HEK293 (cell line): ENCODE results near the gene TNC.

Source experiments
- HOXA7 ChIP-seq: sonication (generic); formaldehyde crosslinking; IDR thresholded peaks from 2 replicates; pipeline ENCODE4 v1.8.1; 2022; ENCODE audit warnings: missing genetic modification reagents, borderline replicate concordance
- TCF7L2 ChIP-seq: IDR thresholded peaks from 2 replicates; pipeline ENCODE4 v1.6.1; 2011; ENCODE audit warnings: low read depth, mild to moderate bottlenecking, inconsistent platforms, low read length, moderate library complexity, borderline replicate concordance
- ZFP69B ChIP-seq: fragments of 450-650 bp; formaldehyde crosslinking; IDR thresholded peaks from 2 replicates; pipeline ENCODE4 v1.5.1; 2016; ENCODE audit warnings: missing biosample characterization, missing genetic modification characterization
- TF ChIP-seq, protein P1 (sequence below): fragments of 450-650 bp; formaldehyde crosslinking; IDR thresholded peaks from 2 replicates; pipeline ENCODE4 v1.5.1; 2016; ENCODE audit warnings: missing biosample characterization, missing genetic modification characterization
- TF ChIP-seq, protein P2 (sequence below): fragments of 450-650 bp; formaldehyde crosslinking; IDR thresholded peaks from 2 replicates; pipeline ENCODE4; 2016; ENCODE audit warnings: missing biosample characterization, missing genetic modification characterization
- TF ChIP-seq, protein P3 (sequence below): fragments of 450-650 bp; formaldehyde crosslinking; IDR thresholded peaks from 2 replicates; pipeline ENCODE4 v1.5.1; 2016; ENCODE audit warnings: missing biosample characterization, missing genetic modification characterization
- TF ChIP-seq, protein P4 (sequence below): fragments of 450-650 bp; formaldehyde crosslinking; IDR thresholded peaks from 2 replicates; pipeline ENCODE4 v1.5.1; 2016; ENCODE audit warnings: missing biosample characterization, missing genetic modification characterization
- TF ChIP-seq, protein P5 (sequence below): fragments of 450-650 bp; formaldehyde crosslinking; IDR thresholded peaks from 2 replicates; pipeline ENCODE4 v1.5.1; 2016; ENCODE audit warnings: missing biosample characterization, missing genetic modification characterization
- TF ChIP-seq, protein P6 (sequence below): fragments of 450-650 bp; formaldehyde crosslinking; IDR thresholded peaks from 2 replicates; pipeline ENCODE4 v1.5.1; 2016; ENCODE audit warnings: missing biosample characterization, missing genetic modification characterization

DNA sequence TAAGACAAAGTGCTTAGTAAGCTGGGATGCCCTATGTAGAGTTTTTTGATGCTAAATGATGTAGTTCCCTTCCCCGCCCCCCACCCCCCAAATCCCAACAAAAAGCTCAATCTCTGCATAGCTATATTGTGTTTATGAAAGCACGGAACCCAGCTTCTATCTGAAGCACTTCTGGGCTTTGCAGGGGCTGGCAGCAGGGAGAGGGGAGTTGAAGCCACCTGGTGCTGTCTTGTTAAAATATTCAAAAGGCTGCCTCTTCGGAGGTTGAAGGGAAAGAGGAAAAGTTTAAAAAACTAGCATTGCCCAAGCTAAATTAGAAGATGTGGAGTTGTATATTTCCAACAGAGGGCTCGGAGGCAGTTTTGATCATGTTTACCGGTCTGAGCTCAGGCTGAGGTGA, 5.0 kb upstream of the TNC start:
- TF ChIP-seq, protein P1, sequence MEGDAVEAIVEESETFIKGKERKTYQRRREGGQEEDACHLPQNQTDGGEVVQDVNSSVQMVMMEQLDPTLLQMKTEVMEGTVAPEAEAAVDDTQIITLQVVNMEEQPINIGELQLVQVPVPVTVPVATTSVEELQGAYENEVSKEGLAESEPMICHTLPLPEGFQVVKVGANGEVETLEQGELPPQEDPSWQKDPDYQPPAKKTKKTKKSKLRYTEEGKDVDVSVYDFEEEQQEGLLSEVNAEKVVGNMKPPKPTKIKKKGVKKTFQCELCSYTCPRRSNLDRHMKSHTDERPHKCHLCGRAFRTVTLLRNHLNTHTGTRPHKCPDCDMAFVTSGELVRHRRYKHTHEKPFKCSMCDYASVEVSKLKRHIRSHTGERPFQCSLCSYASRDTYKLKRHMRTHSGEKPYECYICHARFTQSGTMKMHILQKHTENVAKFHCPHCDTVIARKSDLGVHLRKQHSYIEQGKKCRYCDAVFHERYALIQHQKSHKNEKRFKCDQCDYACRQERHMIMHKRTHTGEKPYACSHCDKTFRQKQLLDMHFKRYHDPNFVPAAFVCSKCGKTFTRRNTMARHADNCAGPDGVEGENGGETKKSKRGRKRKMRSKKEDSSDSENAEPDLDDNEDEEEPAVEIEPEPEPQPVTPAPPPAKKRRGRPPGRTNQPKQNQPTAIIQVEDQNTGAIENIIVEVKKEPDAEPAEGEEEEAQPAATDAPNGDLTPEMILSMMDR (tag by site-specific recombination) = no peak
- no peak for TF ChIP-seq HOXA7
- TF ChIP-seq, protein P2, sequence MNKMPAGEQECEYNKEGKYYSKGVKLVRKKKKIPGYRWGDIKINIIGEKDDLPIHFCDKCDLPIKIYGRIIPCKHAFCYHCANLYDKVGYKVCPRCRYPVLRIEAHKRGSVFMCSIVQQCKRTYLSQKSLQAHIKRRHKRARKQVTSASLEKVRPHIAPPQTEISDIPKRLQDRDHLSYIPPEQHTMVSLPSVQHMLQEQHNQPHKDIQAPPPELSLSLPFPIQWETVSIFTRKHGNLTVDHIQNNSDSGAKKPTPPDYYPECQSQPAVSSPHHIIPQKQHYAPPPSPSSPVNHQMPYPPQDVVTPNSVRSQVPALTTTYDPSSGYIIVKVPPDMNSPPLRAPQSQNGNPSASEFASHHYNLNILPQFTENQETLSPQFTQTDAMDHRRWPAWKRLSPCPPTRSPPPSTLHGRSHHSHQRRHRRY = no peak
- TF ChIP-seq, protein P3, sequence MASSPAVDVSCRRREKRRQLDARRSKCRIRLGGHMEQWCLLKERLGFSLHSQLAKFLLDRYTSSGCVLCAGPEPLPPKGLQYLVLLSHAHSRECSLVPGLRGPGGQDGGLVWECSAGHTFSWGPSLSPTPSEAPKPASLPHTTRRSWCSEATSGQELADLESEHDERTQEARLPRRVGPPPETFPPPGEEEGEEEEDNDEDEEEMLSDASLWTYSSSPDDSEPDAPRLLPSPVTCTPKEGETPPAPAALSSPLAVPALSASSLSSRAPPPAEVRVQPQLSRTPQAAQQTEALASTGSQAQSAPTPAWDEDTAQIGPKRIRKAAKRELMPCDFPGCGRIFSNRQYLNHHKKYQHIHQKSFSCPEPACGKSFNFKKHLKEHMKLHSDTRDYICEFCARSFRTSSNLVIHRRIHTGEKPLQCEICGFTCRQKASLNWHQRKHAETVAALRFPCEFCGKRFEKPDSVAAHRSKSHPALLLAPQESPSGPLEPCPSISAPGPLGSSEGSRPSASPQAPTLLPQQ (tag by site-specific recombination) = no peak
- TF ChIP-seq, protein P4, sequence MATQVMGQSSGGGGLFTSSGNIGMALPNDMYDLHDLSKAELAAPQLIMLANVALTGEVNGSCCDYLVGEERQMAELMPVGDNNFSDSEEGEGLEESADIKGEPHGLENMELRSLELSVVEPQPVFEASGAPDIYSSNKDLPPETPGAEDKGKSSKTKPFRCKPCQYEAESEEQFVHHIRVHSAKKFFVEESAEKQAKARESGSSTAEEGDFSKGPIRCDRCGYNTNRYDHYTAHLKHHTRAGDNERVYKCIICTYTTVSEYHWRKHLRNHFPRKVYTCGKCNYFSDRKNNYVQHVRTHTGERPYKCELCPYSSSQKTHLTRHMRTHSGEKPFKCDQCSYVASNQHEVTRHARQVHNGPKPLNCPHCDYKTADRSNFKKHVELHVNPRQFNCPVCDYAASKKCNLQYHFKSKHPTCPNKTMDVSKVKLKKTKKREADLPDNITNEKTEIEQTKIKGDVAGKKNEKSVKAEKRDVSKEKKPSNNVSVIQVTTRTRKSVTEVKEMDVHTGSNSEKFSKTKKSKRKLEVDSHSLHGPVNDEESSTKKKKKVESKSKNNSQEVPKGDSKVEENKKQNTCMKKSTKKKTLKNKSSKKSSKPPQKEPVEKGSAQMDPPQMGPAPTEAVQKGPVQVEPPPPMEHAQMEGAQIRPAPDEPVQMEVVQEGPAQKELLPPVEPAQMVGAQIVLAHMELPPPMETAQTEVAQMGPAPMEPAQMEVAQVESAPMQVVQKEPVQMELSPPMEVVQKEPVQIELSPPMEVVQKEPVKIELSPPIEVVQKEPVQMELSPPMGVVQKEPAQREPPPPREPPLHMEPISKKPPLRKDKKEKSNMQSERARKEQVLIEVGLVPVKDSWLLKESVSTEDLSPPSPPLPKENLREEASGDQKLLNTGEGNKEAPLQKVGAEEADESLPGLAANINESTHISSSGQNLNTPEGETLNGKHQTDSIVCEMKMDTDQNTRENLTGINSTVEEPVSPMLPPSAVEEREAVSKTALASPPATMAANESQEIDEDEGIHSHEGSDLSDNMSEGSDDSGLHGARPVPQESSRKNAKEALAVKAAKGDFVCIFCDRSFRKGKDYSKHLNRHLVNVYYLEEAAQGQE (tag by site-specific recombination) = no peak
- TF ChIP-seq, protein P5, sequence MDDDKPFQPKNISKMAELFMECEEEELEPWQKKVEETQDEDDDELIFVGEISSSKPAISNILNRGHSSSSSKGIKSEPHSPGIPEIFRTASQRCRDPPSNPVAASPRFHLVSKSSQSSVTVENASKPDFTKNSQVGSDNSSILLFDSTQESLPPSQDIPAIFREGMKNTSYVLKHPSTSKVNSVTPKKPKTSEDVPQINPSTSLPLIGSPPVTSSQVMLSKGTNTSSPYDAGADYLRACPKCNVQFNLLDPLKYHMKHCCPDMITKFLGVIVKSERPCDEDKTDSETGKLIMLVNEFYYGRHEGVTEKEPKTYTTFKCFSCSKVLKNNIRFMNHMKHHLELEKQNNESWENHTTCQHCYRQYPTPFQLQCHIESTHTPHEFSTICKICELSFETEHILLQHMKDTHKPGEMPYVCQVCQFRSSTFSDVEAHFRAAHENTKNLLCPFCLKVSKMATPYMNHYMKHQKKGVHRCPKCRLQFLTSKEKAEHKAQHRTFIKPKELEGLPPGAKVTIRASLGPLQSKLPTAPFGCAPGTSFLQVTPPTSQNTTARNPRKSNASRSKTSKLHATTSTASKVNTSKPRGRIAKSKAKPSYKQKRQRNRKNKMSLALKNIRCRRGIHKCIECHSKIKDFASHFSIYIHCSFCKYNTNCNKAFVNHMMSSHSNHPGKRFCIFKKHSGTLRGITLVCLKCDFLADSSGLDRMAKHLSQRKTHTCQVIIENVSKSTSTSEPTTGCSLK (tag by site-specific recombination) = no peak
- TF ChIP-seq, protein P6, sequence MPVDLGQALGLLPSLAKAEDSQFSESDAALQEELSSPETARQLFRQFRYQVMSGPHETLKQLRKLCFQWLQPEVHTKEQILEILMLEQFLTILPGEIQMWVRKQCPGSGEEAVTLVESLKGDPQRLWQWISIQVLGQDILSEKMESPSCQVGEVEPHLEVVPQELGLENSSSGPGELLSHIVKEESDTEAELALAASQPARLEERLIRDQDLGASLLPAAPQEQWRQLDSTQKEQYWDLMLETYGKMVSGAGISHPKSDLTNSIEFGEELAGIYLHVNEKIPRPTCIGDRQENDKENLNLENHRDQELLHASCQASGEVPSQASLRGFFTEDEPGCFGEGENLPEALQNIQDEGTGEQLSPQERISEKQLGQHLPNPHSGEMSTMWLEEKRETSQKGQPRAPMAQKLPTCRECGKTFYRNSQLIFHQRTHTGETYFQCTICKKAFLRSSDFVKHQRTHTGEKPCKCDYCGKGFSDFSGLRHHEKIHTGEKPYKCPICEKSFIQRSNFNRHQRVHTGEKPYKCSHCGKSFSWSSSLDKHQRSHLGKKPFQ (tag by site-specific recombination) = no peak
- no peak for TF ChIP-seq ZFP69B
- no peak for TF ChIP-seq TCF7L2
